G401 (cell line): ENCODE data around the gene PPIF. TPM values are rescaled to one million over a fixed set of nuclear protein-coding genes. Genes with fewer than 3 reads are reported as not detected.

Source experiments
- total RNA-seq: library from RNA; depleted of rRNA; stranded (reverse); fragments of >200 nt; shearing (Covaris generic); gene quantifications from 2 replicates; pipeline ENCODE4 v1.2.3, GENCODE V29; 2014; rRNA removed

PPIF gene
- total RNA-seq, 1 experiment from 2014 or later: 58.4 TPM

Other genes starting within 250 kb of the PPIF start
- 6.8 and 10.8 TPM in 2 replicates for gene ZCCHC24, start 98.2 kb downstream of the PPIF start, total RNA-seq
- 1.6 and 1.7 TPM in 2 replicates for gene EIF5AL1, start 165.1 kb downstream of the PPIF start, total RNA-seq
- gene SFTPA2, start 212.9 kb downstream of the PPIF start, total RNA-seq: not detected in 2 replicates